ENCODE results near the gene SESTD1.
A peak's percentile ranks its signal among the peaks of the same experiment; 100 is the strongest.
"Not testable (repeated sequence)": the region's sequence is repeated elsewhere in the genome, so short reads cannot be mapped to it uniquely, and the experiment has no call there.

The SESTD1 gene

GRCh38 chr2:179237209-179237946 lies 27.3 kb downstream of the SESTD1 start:
- DNase-seq (ENCODE audit: low spot score): no peak

- no peak for DNase-seq (ENCODE audit: low spot score)
Measured at GRCh38 chr2:179235463-179236108, 29.0 kb downstream of the SESTD1 start.

- no peak for DNase-seq (ENCODE audit: low spot score)
Measured at GRCh38 chr2:179234658-179235240, 29.9 kb downstream of the SESTD1 start.

- no peak for DNase-seq (ENCODE audit: low spot score)
Measured at GRCh38 chr2:179233626-179234430, 30.8 kb downstream of the SESTD1 start.

- DNase-seq (ENCODE audit: low spot score): no peak
Measured at GRCh38 chr2:179233083-179233490, 31.5 kb downstream of the SESTD1 start.

- no peak for DNase-seq (ENCODE audit: low spot score)
Measured at GRCh38 chr2:179226961-179227259, 37.7 kb downstream of the SESTD1 start.

GRCh38 chr2:179226203-179226960 lies 38.2 kb downstream of the SESTD1 start:
- DNase-seq (ENCODE audit: low spot score): peak; percentile 61

- DNase-seq (ENCODE audit: low spot score): no peak
Measured at GRCh38 chr2:179224361-179224760, 40.3 kb downstream of the SESTD1 start.

- no peak for DNase-seq (ENCODE audit: low spot score)
Measured at GRCh38 chr2:179222076-179222475, 42.6 kb downstream of the SESTD1 start.

GRCh38 chr2:179218848-179219594 lies 45.6 kb downstream of the SESTD1 start:
- DNase-seq (ENCODE audit: low spot score): peak; percentile 90

- DNase-seq (ENCODE audit: low spot score): not testable (repeated sequence)
Measured at GRCh38 chr2:179214671-179215070, 50.0 kb downstream of the SESTD1 start.

- no peak for DNase-seq (ENCODE audit: low spot score)
Measured at GRCh38 chr2:179211355-179211754, 53.3 kb downstream of the SESTD1 start.

- not testable (repeated sequence) for DNase-seq (ENCODE audit: low spot score)
Measured at GRCh38 chr2:179208277-179208676, 56.4 kb downstream of the SESTD1 start.

- no peak for DNase-seq (ENCODE audit: low spot score)
Measured at GRCh38 chr2:179207047-179207446, 57.6 kb downstream of the SESTD1 start.

GRCh38 chr2:179201869-179202268 lies 62.8 kb downstream of the SESTD1 start:
- no peak for DNase-seq (ENCODE audit: low spot score)

GRCh38 chr2:179195926-179196590 lies 68.6 kb downstream of the SESTD1 start:
- DNase-seq (ENCODE audit: low spot score): not testable (repeated sequence)

GRCh38 chr2:179195141-179195540 lies 69.5 kb downstream of the SESTD1 start:
- DNase-seq (ENCODE audit: low spot score): no peak

- DNase-seq (ENCODE audit: low spot score): no peak
Measured at GRCh38 chr2:179193759-179194394, 70.8 kb downstream of the SESTD1 start.

- no peak for DNase-seq (ENCODE audit: low spot score)
Measured at GRCh38 chr2:179191110-179191509, 73.5 kb downstream of the SESTD1 start.

- no peak for DNase-seq (ENCODE audit: low spot score)
Measured at GRCh38 chr2:179186126-179186525, 78.5 kb downstream of the SESTD1 start.

Measured in globus pallidus (tissue), 1 donor.